Lower leg skin (tissue), 4 donors: Measurements from ENCODE around the gene ZC3H13. TPM values are rescaled to one million over a fixed set of nuclear protein-coding genes. Genes with fewer than 3 reads are reported as not detected.
A peak's percentile ranks its signal among the peaks of the same experiment; 100 is the strongest.

ENCODE experiments used
- DNase-seq, 2 donors: peaks; one replicate each; pipeline ENCODE4 v3.0.0-alpha.2; 2019; ENCODE audit warnings: low spot score in 2 of 2
- H3K4me3 ChIP-seq: fragments of 200-600 bp; sonication (generic); 2 replicates; pipeline ENCODE4 v1.5.1; 2017; ENCODE audit warnings: mild to moderate bottlenecking, low read depth; ENCODE audit not compliant: poor library complexity, severe bottlenecking
- POLR2A ChIP-seq, 2 donors: fragments of 450-650 bp; IDR thresholded peaks; one replicate each; pipeline ENCODE4 v1.6.1; 2016 to 2017; ENCODE audit warnings: antibody characterized with exemption in 2 of 2, mild to moderate bottlenecking in 1 of 2, moderate library complexity in 1 of 2
- WGBS, 2 donors: methylation state at CpG; one replicate each; pipeline ENCODE4 v1.1.5; 2018; 5-methylcytosine and 5-hydroxymethylcytosine counted together
- intact Hi-C: fragments of 100-400 bp; cut with DNase I; formaldehyde crosslinking; loops from one replicate; pipeline ENCODE4 v1.15.0; 2023; ENCODE audit warnings: low total_unique reads
- total RNA-seq, 4 donors: library from RNA; depleted of rRNA; stranded (reverse); fragments of >200 nt; gene quantifications; one replicate each; pipeline ENCODE4 v1.1.0, GENCODE V29; 2016
- TF ChIP-seq, protein P1 (sequence below), 3 donors: fragments of 450-650 bp; IDR thresholded peaks; one replicate each; pipeline ENCODE4 v1.5.1; 2016; ENCODE audit warnings: antibody characterized with exemption in 3 of 3, mild to moderate bottlenecking in 3 of 3, moderate library complexity in 2 of 3

Gene ZC3H13
- 10 to 100 TPM; 21.1 to 42.5 (median 25.3) TPM for total RNA-seq

- intact Hi-C loops: no loop called here
- peak within 1 kb of the TSS; percentile 92 for H3K4me3 ChIP-seq
- DNase-seq: peak; percentile 93 to 98
- TF ChIP-seq, protein P1, sequence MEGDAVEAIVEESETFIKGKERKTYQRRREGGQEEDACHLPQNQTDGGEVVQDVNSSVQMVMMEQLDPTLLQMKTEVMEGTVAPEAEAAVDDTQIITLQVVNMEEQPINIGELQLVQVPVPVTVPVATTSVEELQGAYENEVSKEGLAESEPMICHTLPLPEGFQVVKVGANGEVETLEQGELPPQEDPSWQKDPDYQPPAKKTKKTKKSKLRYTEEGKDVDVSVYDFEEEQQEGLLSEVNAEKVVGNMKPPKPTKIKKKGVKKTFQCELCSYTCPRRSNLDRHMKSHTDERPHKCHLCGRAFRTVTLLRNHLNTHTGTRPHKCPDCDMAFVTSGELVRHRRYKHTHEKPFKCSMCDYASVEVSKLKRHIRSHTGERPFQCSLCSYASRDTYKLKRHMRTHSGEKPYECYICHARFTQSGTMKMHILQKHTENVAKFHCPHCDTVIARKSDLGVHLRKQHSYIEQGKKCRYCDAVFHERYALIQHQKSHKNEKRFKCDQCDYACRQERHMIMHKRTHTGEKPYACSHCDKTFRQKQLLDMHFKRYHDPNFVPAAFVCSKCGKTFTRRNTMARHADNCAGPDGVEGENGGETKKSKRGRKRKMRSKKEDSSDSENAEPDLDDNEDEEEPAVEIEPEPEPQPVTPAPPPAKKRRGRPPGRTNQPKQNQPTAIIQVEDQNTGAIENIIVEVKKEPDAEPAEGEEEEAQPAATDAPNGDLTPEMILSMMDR (IDR thresholded peaks at IDR 0.05): no peak
- no peak for TF ChIP-seq POLR2A (IDR thresholded peaks at IDR 0.05)
- 0% methylated on average over 52 to 56 of the region's 57 CpGs for WGBS, 2 donors
Observed at GRCh38 chr13:46052319-46053161, at the start of gene ZC3H13. Gene ZC3H13, minus strand, starts transcription at chr13:46052746. Its CDS starts 7,239 bp downstream, at chr13:46045507.

DNA sequence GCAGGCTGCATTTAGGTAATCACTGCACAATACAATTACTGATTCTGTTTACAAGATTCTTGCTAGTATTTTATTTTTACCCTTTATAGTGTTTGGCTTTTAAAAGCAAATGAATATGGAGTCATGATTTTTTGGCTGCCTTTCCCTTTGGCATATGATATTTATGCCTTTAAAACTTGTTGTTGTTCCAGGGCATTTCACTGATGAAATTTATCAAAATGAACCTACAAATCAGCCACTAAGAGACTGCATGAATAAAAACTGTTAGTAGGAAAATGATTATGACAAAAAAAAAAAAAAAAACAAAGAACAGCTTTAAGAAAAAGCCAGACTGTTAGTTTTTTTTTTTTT is 49.7 kb upstream of the ZC3H13 start:
- TF ChIP-seq POLR2A (IDR thresholded peaks at IDR 0.05): no peak
- TF ChIP-seq, protein P1 (IDR thresholded peaks at IDR 0.05): no peak
- no peak overlapping the region for H3K4me3 ChIP-seq
- no peak for DNase-seq
- intact Hi-C loops: no loop called here

DNA sequence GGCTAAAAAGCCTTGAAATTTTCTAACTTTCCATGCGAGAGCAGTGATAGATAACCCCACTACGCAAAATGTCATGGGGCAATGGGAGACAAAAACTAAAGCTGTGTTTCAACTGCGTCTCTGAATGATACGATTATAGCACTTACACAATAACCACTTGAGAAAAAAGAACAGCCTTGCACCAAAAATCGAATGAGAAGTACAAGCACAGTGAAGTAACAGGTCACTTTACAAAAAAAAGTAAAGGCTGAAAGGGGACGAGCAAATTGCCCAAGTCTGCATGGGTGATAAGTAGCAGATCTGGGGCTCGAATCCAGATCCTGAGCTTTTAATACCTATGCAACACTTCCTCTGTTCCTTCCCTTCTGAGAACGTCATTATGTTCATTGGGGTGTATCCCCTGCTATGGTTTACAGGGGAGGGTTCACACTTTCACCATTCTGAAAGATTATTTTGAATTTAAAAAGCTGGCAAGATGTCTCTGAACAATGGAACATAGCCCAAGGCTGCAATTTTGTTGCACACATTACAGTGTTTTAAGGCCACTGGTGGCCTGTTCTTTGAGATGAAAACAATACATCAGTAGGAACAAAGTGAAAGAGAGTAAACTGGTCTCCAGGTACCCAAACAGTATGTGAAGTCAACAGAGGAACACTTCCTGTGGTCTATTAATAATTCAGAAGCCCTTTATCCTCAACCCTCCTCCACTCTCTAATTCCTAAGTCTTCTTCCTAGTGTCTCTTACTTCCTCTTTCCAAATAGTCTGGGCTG is 49.1 kb upstream of the ZC3H13 start:
- no peak overlapping the region for H3K4me3 ChIP-seq
- 73 to 77% methylated on average over 8 of the region's 8 CpGs for WGBS, 2 donors
- TF ChIP-seq, protein P1 (IDR thresholded peaks at IDR 0.05): no peak
- TF ChIP-seq POLR2A (IDR thresholded peaks at IDR 0.05): no peak
- DNase-seq: no peak
- intact Hi-C loops: no loop called here

DNA sequence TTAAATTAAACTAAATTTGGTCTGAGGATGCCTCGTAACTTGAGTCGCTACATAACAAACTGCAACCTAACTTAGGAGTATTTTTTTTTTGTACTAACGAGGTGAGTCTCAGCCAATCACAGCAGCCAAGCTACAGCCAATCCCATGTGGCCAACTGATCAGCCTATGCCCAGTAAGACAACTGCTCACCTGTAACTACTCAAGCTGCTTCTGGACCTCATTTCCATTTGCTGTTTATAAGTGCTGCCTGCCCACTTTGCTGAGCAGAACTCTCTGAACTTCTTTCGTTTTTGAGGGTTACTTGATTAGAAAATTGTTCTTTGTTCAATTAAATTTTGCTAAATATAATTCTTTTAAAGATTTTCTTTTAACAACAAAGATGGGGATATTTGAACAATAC is 48.5 kb upstream of the ZC3H13 start:
- DNase-seq: no peak
- intact Hi-C loops: no loop called here
- no peak overlapping the region for H3K4me3 ChIP-seq
- no peak for TF ChIP-seq POLR2A (IDR thresholded peaks at IDR 0.05)
- TF ChIP-seq, protein P1 (IDR thresholded peaks at IDR 0.05): no peak
- 85 to 87% methylated on average over 4 of the region's 4 CpGs for WGBS, 2 donors

GRCh38 chr13:46100191-46100815 is 47.8 kb upstream of the ZC3H13 start:
- TF ChIP-seq POLR2A (IDR thresholded peaks at IDR 0.05): no peak
- TF ChIP-seq, protein P1 (IDR thresholded peaks at IDR 0.05): no peak
- DNase-seq: no peak
- 75 to 77% methylated on average over 1 of the region's 1 CpG for WGBS, 2 donors
- no peak overlapping the region for H3K4me3 ChIP-seq
- intact Hi-C loops: no loop called here
